Panc1 (cell line): Measurements from ENCODE around the gene NTN3.

Source experiments
- CTCF ChIP-seq: fragments of 450-650 bp; IDR thresholded peaks from 2 replicates; pipeline ENCODE4 v1.5.1; 2017; ENCODE audit warnings: mild to moderate bottlenecking
- POLR2AphosphoS5 ChIP-seq: IDR thresholded peaks from 2 replicates; pipeline ENCODE4 v1.6.1; 2012; ENCODE audit warnings: mild to moderate bottlenecking, low read depth, low read length, moderate library complexity
- REST ChIP-seq, 2 experiments: IDR thresholded peaks; 2 replicates each; pipeline ENCODE4 v1.6.1; 2011 to 2012; ENCODE audit warnings: low read depth in 2 of 2, control low read depth in 1 of 2, low read length in 1 of 2, mild to moderate bottlenecking in 1 of 2, moderate library complexity in 1 of 2; ENCODE audit not compliant: insufficient read depth in 1 of 2

DNA sequence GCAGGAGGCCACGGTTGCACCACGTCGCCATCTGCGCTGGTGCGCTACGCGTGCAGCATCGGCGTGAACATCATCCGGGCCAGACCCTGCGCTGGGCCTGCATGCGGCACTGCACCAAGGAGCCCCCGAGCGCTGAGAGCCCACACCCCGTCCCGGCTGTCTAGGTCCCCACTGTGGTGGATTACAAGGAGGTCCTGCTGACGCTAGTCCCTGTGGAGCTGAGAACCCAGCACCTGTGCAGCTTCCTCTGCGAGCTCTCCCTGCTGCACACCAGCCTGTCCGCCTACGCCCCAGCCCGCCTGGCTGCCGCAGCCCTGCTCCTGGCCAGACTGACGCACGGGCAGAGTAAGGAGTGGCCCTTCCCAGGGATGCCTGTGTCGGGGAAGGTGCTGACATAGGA lies 22.0 kb upstream of the NTN3 start:
- no peak for TF ChIP-seq CTCF
- TF ChIP-seq POLR2AphosphoS5 = no peak
- no peak for TF ChIP-seq REST (IDR thresholded peaks at IDR 0.05; ENCODE audit: insufficient read depth in 1 of 2, low read depth in 2 of 2, low read length in 1 of 2)
